ENCODE measurements around the gene TBATA.

The TBATA gene

DNA sequence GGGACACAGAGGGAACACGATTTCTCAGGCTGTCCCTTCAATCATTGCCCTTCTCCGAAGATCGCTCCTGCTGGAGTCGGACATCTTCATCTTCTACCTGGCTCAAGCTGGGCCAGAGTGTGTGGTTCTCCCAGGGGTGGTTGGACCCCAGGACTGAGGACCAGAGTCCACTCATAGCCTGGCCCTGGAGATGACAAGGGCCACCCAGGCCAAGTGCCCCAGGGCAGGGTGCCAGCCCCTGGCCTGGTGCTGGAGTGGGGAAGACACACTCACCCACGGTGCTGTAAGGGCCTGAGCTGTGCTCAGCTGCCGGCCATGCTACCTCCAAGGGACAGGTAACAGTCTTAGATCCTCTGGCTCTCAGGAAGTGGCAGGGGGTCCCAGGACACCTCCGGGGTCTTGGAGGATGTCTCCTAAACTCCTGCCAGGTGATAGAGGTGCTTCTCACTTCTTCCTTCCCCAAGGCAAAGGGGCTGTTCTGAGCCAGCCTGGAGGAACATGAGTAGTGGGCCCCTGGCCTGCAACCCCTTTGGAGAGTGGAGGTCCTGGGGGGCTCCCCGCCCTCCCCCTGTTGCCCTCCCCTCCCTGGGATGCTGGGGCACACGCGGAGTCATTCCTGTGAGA is 23.3 kb downstream of the TBATA start:
- no peak for DNase-seq (ENCODE audit: low spot score)

- no peak for DNase-seq (ENCODE audit: low spot score)
Observed at GRCh38 chr10:70761031-70761601, 24.1 kb downstream of the TBATA start.

GRCh38 chr10:70760271-70760787 is 24.8 kb downstream of the TBATA start:
- DNase-seq (ENCODE audit: low spot score): no peak

- no peak for DNase-seq (ENCODE audit: low spot score)
Observed at GRCh38 chr10:70759781-70760180, 25.4 kb downstream of the TBATA start.

DNA sequence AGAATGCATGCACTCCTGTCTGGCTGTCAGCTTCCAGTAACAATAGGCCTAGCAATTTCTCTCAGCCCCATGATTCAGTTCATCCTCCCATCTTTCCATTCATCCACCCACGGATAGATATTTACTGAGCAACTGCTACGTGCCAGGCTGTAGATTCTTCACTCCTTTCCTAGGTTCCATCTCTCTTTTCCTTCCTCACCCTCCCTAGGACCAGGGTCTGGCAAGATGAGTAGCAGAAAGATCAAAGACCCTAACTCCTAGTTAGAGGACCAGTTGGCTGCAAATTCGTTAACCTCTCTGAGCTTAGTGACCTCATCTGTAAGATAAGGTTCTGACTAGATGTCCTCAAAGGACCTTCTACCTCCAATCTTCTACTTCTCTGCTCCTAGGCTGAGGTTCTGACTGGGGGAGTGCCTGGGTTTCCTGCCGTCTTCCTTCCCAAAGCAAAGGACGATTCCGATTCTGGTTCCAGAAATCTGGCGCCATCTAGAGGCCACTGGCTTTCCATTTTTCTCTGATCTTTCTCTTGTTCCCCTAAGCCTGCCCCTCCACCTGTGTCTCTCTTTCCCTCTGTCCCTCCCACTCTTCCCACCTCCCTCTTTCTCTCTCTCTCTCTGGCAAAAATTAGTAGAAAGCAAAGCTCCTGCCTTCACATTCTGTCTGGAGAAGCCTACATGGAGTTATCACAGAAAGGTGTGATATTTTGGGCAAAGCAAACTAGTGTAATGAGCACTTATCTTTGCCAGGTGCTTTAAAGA is 26.2 kb downstream of the TBATA start:
- DNase-seq (ENCODE audit: low spot score): peak; percentile 67

- DNase-seq (ENCODE audit: low spot score): no peak
Observed at GRCh38 chr10:70757856-70758255, 27.3 kb downstream of the TBATA start.

- DNase-seq (ENCODE audit: low spot score): no peak
Observed at GRCh38 chr10:70756700-70757360, 28.3 kb downstream of the TBATA start.

DNA sequence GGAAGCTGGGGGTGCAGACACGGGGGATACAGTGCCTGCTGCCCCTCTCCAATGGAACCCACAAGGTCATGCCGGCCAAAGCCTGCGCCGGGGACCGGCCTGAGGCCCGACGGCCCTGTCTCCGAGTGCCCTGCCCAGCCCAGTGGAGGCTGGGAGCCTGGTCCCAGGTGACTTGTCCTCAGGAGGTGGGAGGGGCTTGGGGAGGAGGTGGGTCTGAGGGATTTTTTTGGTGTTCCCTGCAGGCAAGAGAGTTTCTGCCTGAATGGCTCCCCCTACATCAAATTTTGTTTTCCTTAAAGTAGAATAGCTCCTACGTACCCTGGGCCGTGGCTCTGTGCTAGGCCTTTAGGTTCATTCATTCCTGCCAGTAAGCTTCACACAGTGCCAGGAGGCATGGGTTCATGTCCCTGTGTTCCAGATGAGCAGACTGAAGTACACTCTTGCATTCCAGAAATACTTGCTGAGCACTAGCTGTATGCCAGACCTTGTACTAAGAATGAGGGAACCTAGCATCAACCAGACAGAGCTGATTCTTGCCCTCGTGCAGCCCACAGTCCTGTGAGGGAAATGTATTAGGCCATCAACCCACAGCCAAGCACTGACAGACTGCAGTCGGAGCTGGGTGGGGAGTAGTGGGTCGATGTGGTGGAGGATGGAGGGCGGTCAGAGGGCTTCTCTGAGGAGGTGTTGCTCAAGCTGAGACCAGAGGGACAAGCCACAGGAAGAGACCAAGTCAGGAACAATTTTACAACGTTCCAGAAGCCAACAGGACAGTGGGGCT is 31.1 kb downstream of the TBATA start:
- no peak for DNase-seq (ENCODE audit: low spot score)

DNA sequence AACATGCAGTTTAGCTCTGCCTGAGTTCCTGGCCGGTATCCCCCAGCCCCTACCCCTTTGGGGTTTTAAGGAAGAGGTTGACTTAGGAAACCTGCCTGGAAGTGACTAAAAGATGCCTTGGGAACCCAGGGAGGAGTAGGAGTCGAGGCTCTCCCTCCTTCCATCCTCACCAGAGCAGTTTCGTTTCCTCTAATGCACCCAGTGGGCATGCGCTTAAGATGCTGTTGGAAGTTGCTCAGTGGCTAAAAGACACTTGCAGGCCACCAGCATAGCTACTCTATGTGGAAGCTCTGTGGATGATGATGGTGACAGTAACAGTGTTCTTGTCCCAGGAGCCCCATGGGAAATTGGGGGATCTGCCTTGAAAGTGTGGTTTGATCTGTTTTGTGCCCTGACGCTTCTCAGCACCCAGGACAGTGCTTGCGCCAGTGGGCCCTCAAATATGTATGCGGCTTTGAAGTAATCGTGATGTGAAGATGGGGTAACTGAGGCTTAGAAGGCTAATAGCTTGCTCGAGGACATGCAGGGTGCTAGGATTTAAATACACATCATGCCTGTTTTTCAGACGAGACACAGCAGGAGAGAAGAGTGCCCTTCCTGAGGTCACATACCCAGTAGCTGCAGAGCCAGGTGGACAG is 32.0 kb downstream of the TBATA start:
- no peak for DNase-seq (ENCODE audit: low spot score)

DNA sequence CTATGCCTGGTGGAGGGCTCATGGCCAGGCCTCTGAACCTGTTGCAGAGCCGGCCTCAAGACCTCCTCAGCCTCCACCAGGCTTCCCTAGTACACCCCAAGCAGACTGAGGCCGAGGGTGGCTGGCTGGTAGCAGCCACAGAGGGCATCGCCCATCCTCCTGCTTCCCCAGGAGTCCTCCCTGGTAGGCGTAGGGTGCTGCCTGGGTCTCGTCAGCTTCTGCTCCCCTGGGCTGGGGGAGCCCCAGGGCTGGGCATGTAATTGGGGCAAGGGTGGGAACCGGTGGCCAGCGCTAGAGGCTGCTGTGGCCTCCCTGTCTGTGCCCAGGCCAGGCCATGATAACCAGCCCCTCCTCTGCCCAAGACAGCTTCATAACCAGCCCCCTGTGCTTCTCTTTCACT is 32.6 kb downstream of the TBATA start:
- no peak for DNase-seq (ENCODE audit: low spot score)

- DNase-seq (ENCODE audit: low spot score): no peak
Observed at GRCh38 chr10:70751991-70752390, 33.2 kb downstream of the TBATA start.

- no peak for DNase-seq (ENCODE audit: low spot score)
Observed at GRCh38 chr10:70751356-70751755, 33.8 kb downstream of the TBATA start.

DNA sequence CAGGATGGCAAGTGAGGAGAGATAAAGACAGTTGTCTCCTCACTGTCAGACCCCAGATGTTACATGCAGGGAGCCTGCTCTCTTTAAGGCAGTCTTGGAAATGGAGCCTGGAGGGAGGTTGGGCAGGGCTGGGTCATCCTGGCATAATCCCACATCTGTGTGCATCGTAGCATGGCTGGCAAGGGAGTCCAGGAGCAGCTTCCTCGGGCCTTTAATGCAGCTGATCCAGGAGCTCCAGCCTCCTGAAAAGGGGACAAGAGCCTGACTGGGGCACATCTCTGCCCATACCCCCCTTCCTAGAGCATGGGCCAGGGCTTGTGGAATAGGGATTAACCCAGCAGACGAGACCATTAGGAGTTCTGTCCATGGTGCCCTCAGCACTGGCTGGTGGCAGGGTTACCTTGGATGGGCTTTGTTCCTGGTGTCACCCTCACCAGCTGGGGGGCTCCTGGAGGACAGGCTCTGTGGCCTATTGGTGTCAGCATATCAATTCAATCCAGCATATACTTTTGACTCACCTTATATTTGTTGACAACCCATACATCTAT is 34.9 kb downstream of the TBATA start:
- no peak for DNase-seq (ENCODE audit: low spot score)

- no peak for DNase-seq (ENCODE audit: low spot score)
Observed at GRCh38 chr10:70749756-70750155, 35.4 kb downstream of the TBATA start.

DNA sequence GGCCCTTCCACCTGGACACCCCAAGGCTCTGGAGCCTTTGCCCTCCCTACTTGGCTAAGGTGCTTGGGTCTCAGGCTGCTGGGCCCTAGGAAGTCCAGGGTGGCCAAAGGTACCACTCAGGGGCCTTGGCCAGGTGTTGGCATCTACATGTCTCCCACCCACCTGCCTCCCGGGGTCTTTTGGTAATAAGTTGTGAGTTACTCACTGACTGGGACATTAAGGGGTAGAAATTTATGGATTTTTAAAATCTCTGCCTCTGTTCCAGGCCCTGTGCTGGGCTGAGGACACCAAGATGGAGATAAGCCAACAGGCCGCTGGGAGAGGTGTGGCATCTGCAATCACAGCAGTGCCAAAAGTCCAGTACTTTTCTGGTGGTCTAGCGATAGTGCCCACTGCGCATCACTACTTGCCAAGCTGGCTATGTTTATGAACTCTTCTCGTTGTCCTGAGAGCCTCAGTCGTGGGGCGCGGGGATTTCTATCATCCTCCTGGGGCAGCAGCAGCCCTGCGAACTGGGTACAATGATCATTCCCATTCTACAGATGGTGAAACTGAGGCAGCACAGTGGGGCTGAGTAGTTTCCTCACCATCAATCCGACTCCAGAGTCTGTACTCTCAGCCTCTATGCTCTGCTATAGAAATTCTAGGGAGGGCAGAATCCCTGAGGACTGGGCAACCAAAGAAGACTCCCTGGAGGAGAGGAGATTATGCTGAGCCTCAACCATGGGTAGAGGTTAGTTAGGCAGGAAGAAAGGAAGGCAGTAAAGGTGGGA is 36.2 kb downstream of the TBATA start:
- no peak for DNase-seq (ENCODE audit: low spot score)

DNA sequence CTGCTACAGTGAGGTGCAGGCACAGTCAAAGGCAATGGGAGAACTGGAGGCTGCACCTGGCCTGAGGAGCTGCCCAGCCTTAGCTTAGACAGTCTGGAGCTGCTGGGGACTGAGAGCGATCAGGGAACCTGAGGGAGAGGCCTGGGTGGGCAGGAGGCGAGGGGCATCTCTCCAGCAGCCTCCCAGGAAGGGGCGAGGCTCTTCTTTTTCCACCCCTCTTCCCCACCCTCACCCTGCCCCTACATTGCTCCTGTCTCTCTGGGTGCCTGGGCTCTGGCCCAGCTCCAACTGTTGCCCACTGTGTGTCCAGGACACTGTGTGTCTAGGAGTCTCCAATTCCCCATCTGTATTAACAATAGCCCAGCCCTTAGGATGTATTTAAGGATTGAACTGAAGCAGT is 36.9 kb downstream of the TBATA start:
- DNase-seq (ENCODE audit: low spot score): no peak

DNA sequence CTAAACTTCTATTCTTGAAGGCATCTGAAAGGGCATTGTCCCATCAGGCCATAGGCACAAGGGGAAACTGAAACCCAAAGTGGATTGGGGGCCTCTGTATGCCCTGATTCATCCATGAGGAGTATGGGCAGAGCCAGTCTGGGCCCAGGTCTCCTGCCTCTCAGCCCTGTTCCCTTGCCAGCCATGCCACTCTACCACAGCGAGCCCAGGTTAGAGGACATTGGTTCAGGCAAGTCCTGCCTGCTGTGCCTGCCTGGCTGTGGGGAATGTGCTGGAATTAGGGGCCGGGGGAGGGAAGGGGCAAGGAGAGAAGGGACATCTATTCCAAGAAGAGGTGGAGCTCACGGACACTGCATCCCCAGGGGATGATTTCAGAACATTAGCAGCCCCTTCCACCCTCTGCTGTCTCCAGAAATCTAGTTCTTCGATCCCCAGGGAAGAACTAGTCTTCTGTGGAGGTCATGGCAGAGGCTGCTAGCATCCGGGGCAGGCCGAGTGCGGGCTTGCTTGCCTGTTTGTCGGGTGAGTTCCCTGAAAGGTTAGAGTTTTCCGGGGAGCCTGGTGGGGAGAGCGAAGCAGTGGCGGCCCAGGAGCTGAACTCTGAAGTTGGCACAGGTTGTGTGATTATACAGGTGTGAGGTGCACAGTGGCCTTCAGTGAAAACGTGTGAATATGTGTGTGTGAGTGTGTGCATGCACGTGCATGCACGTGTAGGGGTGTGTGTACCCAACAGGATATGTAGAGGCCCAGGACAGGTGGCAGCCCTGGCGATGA is 37.8 kb downstream of the TBATA start:
- DNase-seq (ENCODE audit: low spot score): no peak

DNA sequence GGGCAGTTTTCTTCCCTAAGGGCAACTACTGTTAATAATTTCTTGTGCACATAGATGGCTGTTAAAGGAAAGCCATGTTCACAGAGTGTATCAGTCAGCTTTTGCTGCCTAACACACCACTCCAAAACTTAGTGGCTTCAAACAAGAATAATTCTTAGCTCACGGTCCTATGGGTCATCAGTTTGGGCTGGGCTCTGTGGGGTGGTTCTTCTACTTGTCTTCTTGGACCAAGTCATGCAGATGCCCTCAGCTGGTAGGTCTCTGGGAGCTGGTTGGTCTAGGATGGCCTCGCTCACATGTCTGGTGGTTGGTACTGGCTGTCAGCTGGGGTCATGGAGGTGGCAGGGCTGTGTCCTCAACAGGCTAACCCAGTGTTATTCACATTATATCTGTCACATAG is 39.6 kb downstream of the TBATA start:
- DNase-seq (ENCODE audit: low spot score): no peak

- no peak for DNase-seq (ENCODE audit: low spot score)
Observed at GRCh38 chr10:70744617-70745143, 40.5 kb downstream of the TBATA start.

Measured in LoVo (cell line).